Measurements from ENCODE around the gene LRRTM3. TPM values are rescaled to one million over a fixed set of nuclear protein-coding genes. Genes with fewer than 3 reads are reported as not detected.

The LRRTM3 gene
- total RNA-seq, 6 donors from 2014 or later = not detected

- ATAC-seq (ENCODE audit: low FRiP score in 2 of 2) = no peak
- no peaks in the 10 kb centered on the region for H3K4me1 ChIP-seq
- no peaks in the 10 kb centered on the region for H3K9me3 ChIP-seq
- H3K4me3 ChIP-seq = no peak overlapping the region
- WGBS, 2 donors = 51 to 68% methylated on average over 1 of the region's 1 CpG
- DNase-seq = no peak
- no peak overlapping the region for H3K27ac ChIP-seq
- TF ChIP-seq CTCF (IDR thresholded peaks at IDR 0.05) = no peak
- H3K27me3 ChIP-seq = no peaks in the 10 kb centered on the region
- H3K36me3 ChIP-seq = no peaks in the 10 kb centered on the region
Measured at GRCh38 chr10:67115972-67116371, 190.1 kb downstream of the LRRTM3 start.

GRCh38 chr10:67119651-67120050 lies 193.8 kb downstream of the LRRTM3 start:
- H3K27ac ChIP-seq = no peak overlapping the region
- no peaks in the 10 kb centered on the region for H3K27me3 ChIP-seq
- H3K4me1 ChIP-seq = no peaks in the 10 kb centered on the region
- H3K36me3 ChIP-seq = no peaks in the 10 kb centered on the region
- no peak for ATAC-seq (ENCODE audit: low FRiP score in 2 of 2)
- no peak overlapping the region for H3K4me3 ChIP-seq
- TF ChIP-seq POLR2AphosphoS5 (IDR thresholded peaks at IDR 0.05) = no peak
- no peak for TF ChIP-seq EP300 (IDR thresholded peaks at IDR 0.05)
- no peak for TF ChIP-seq CTCF (IDR thresholded peaks at IDR 0.05)
- TF ChIP-seq POLR2A (IDR thresholded peaks at IDR 0.05) = no peak
- no peaks in the 10 kb centered on the region for H3K9me3 ChIP-seq
- DNase-seq = no peak
- 31 to 39% methylated on average over 1 of the region's 1 CpG for WGBS, 2 donors

GRCh38 chr10:67127441-67127840 lies 201.6 kb downstream of the LRRTM3 start:
- H3K4me1 ChIP-seq = no peaks in the 10 kb centered on the region
- TF ChIP-seq CTCF (IDR thresholded peaks at IDR 0.05) (no peak), POLR2A (IDR thresholded peaks at IDR 0.05) (no peak), EP300 (IDR thresholded peaks at IDR 0.05) (no peak), POLR2AphosphoS5 (IDR thresholded peaks at IDR 0.05) (no peak)
- WGBS, 2 donors = 68 to 85% methylated on average over 2 of the region's 2 CpGs
- H3K9me3 ChIP-seq = no peaks in the 10 kb centered on the region
- H3K27me3 ChIP-seq = no peaks in the 10 kb centered on the region
- H3K36me3 ChIP-seq = no peaks in the 10 kb centered on the region
- ATAC-seq (ENCODE audit: low FRiP score in 2 of 2) (no peak), DNase-seq (no peak)
- no peak overlapping the region for H3K4me3 ChIP-seq
- H3K27ac ChIP-seq = no peak overlapping the region

GRCh38 chr10:67140641-67141040 lies 214.8 kb downstream of the LRRTM3 start:
- H3K4me1 ChIP-seq = no peaks in the 10 kb centered on the region
- ATAC-seq (ENCODE audit: low FRiP score in 2 of 2) (no peak), DNase-seq (no peak)
- 34 to 52% methylated on average over 2 of the region's 2 CpGs for WGBS, 2 donors
- H3K27ac ChIP-seq = no peak overlapping the region
- H3K4me3 ChIP-seq = no peak overlapping the region
- no peak for TF ChIP-seq EP300 (IDR thresholded peaks at IDR 0.05)
- no peak for TF ChIP-seq POLR2A (IDR thresholded peaks at IDR 0.05)
- TF ChIP-seq POLR2AphosphoS5 (IDR thresholded peaks at IDR 0.05) = no peak
- no peak for TF ChIP-seq CTCF (IDR thresholded peaks at IDR 0.05)
- no peaks in the 10 kb centered on the region for H3K36me3 ChIP-seq
- H3K27me3 ChIP-seq = no peaks in the 10 kb centered on the region
- H3K9me3 ChIP-seq = no peaks in the 10 kb centered on the region

GRCh38 chr10:67141300-67141699 lies 215.5 kb downstream of the LRRTM3 start:
- H3K9me3 ChIP-seq = no peaks in the 10 kb centered on the region
- H3K4me3 ChIP-seq = no peak overlapping the region
- WGBS, 2 donors = 83 to 84% methylated on average over 6 of the region's 6 CpGs
- H3K27ac ChIP-seq = no peak overlapping the region
- H3K4me1 ChIP-seq = no peaks in the 10 kb centered on the region
- no peak for DNase-seq
- no peaks in the 10 kb centered on the region for H3K27me3 ChIP-seq
- no peak for ATAC-seq (ENCODE audit: low FRiP score in 2 of 2)
- no peaks in the 10 kb centered on the region for H3K36me3 ChIP-seq
- TF ChIP-seq EP300 (IDR thresholded peaks at IDR 0.05) = no peak
- TF ChIP-seq POLR2A (IDR thresholded peaks at IDR 0.05) = no peak
- no peak for TF ChIP-seq POLR2AphosphoS5 (IDR thresholded peaks at IDR 0.05)
- TF ChIP-seq CTCF (IDR thresholded peaks at IDR 0.05) = no peak
